HG02840 (cell line): Measurements from ENCODE around the gene ERC2.

ENCODE experiments used
- ATAC-seq: cut with Tn5 transposase; IDR thresholded peaks from one replicate; pipeline ENCODE4 v1.9.1; 2021; ENCODE audit warnings: mild to moderate bottlenecking, moderate library complexity, moderate number of reproducible peaks; ENCODE audit not compliant: unreplicated experiment, low FRiP score

The ERC2 gene

GRCh38 chr3:56428667-56429066 is 39.6 kb downstream of the ERC2 start:
- ATAC-seq = no peak

GRCh38 chr3:56424885-56425284 is 43.4 kb downstream of the ERC2 start:
- ATAC-seq = no peak

- no peak for ATAC-seq
Measured at GRCh38 chr3:56424336-56424735, 43.9 kb downstream of the ERC2 start.

GRCh38 chr3:56423661-56424099 is 44.6 kb downstream of the ERC2 start:
- no peak for ATAC-seq

- ATAC-seq = no peak
Measured at GRCh38 chr3:56422316-56422715, 46.0 kb downstream of the ERC2 start.

- ATAC-seq = no peak
Measured at GRCh38 chr3:56421205-56421604, 47.1 kb downstream of the ERC2 start.

- no peak for ATAC-seq
Measured at GRCh38 chr3:56415652-56416051, 52.6 kb downstream of the ERC2 start.

GRCh38 chr3:56413911-56414310 is 54.4 kb downstream of the ERC2 start:
- ATAC-seq = no peak

GRCh38 chr3:56411166-56411565 is 57.1 kb downstream of the ERC2 start:
- ATAC-seq = no peak

GRCh38 chr3:56410576-56410975 is 57.7 kb downstream of the ERC2 start:
- ATAC-seq = no peak

GRCh38 chr3:56409790-56410189 is 58.5 kb downstream of the ERC2 start:
- ATAC-seq = no peak

- ATAC-seq = no peak
Measured at GRCh38 chr3:56408761-56409196, 59.5 kb downstream of the ERC2 start.

GRCh38 chr3:56406826-56407515 is 61.3 kb downstream of the ERC2 start:
- no peak for ATAC-seq

- no peak for ATAC-seq
Measured at GRCh38 chr3:56404884-56405283, 63.4 kb downstream of the ERC2 start.

- ATAC-seq = no peak
Measured at GRCh38 chr3:56398659-56399058, 69.6 kb downstream of the ERC2 start.

- ATAC-seq = no peak
Measured at GRCh38 chr3:56397798-56398197, 70.5 kb downstream of the ERC2 start.

GRCh38 chr3:56389183-56389830 is 79.0 kb downstream of the ERC2 start:
- ATAC-seq = no peak

GRCh38 chr3:56383092-56383491 is 85.2 kb downstream of the ERC2 start:
- ATAC-seq = no peak

- no peak for ATAC-seq
Measured at GRCh38 chr3:56379723-56380287, 88.5 kb downstream of the ERC2 start.

GRCh38 chr3:56375654-56376053 is 92.6 kb downstream of the ERC2 start:
- ATAC-seq = no peak

- ATAC-seq = no peak
Measured at GRCh38 chr3:56373386-56373785, 94.9 kb downstream of the ERC2 start.
